Endodermal cell (in vitro differentiated cells): Measurements from ENCODE around the gene BICRA. TPM values are rescaled to one million over a fixed set of nuclear protein-coding genes. Genes with fewer than 3 reads are reported as not detected.

Source experiments
- DNase-seq: peaks from one replicate; pipeline ENCODE4 v3.0.0-alpha.2; 2017
- H3K27ac ChIP-seq: 2 replicates; pipeline ENCODE4 v1.5.1; 2013; ENCODE audit warnings: mild to moderate bottlenecking, low read depth, low read length, moderate library complexity
- H3K27me3 ChIP-seq: 2 replicates; pipeline ENCODE4 v1.6.1; 2013; ENCODE audit warnings: mild to moderate bottlenecking, low read length, moderate library complexity; ENCODE audit not compliant: insufficient read depth, control insufficient read depth, poor library complexity, severe bottlenecking
- H3K36me3 ChIP-seq: 2 replicates; pipeline ENCODE4 v1.7.0; 2013; ENCODE audit warnings: mild to moderate bottlenecking, low read length, moderate library complexity; ENCODE audit not compliant: control insufficient read depth, insufficient read depth
- H3K4me1 ChIP-seq: one replicate; pipeline ENCODE4 v1.7.0; 2013; ENCODE audit warnings: low read length; ENCODE audit not compliant: control insufficient read depth, insufficient read depth
- H3K4me3 ChIP-seq: 2 replicates; pipeline ENCODE4 v1.5.1; 2013; ENCODE audit warnings: mild to moderate bottlenecking, low read length, moderate library complexity
- H3K9ac ChIP-seq: 2 replicates; pipeline ENCODE4 v1.6.1; 2013; ENCODE audit warnings: mild to moderate bottlenecking, low read length, moderate library complexity; ENCODE audit not compliant: poor library complexity, severe bottlenecking; ENCODE audit errors: extremely low read depth
- H3K9me3 ChIP-seq: 2 replicates; pipeline ENCODE4 v1.6.1; 2013; ENCODE audit warnings: mild to moderate bottlenecking, low read length, moderate library complexity; ENCODE audit not compliant: control insufficient read depth
- H3K27ac Mint-ChIP-seq: 2 replicates; pipeline ENCODE4 v1.8.0; 2020; ENCODE audit warnings: mixed read lengths
- H3K27me3 Mint-ChIP-seq: 2 replicates; pipeline ENCODE4 v1.8.0; 2021; ENCODE audit warnings: mild to moderate bottlenecking, mixed read lengths; ENCODE audit not compliant: insufficient read depth
- H3K36me3 Mint-ChIP-seq: 2 replicates; pipeline ENCODE4 v1.8.0; 2020; ENCODE audit warnings: low read depth, mixed read lengths
- H3K4me1 Mint-ChIP-seq: 2 replicates; pipeline ENCODE4 v1.8.0; 2020; ENCODE audit warnings: mixed read lengths
- H3K4me3 Mint-ChIP-seq: 2 replicates; pipeline ENCODE4 v1.8.0; 2020; ENCODE audit warnings: mild to moderate bottlenecking, moderate library complexity, mixed read lengths
- H3K9me3 Mint-ChIP-seq: 2 replicates; pipeline ENCODE4 v1.8.0; 2020; ENCODE audit warnings: mild to moderate bottlenecking, mixed read lengths
- CTCF ChIP-seq: fragments of 200-600 bp; sonication (generic); conservative IDR thresholded peaks from 2 replicates; pipeline ENCODE4 v1.5.0; 2021; ENCODE audit warnings: antibody characterized with exemption, mild to moderate bottlenecking
- WGBS, 2 experiments: methylation state at CpG; one replicate each; pipeline versions ENCODE4 v1.1.5 to v1.1.7; 2013; ENCODE audit warnings: missing lambda C conversion rate in 2 of 2, mixed read lengths in 1 of 2; ENCODE audit not compliant: insufficient coverage in 1 of 2, insufficient read length in 1 of 2; 5-methylcytosine and 5-hydroxymethylcytosine counted together
- total RNA-seq, 2 donors: library from RNA; stranded (reverse); fragmentation: NEBNext Ultra II Directional in 1 of 2; extraction: Animal tissue kit (Norgen Biotek cat#: 25700) in 1 of 2; gene quantifications; 2 replicates in 1 of 2; 3 replicates in 1 of 2; pipeline ENCODE4 v1.2.1, GENCODE V29; 2021

BICRA gene
- total RNA-seq, 2 donors from 2014 or later, result 30.0 to 30.1 TPM

- Histone ChIP-seq H3K9ac (no peak overlapping the region), H3K27me3 (no peaks in the 10 kb centered on the region), H3K9me3 (no peaks in the 10 kb centered on the region), H3K27ac (no peak overlapping the region), H3K36me3 (peaks cover 39% of the 10 kb centered on the region), H3K4me3 (no peak overlapping the region), H3K4me1 (no peaks in the 10 kb centered on the region)
- DNase-seq, result no peak
- WGBS, 2 experiments, result 92 to 97% methylated on average over 7 to 8 of the region's 8 CpGs
- peaks cover 59% of the 10 kb centered on the region for H3K36me3 Mint-ChIP-seq
- no peak overlapping the region for H3K27ac Mint-ChIP-seq
- no peak overlapping the region for H3K4me3 Mint-ChIP-seq
- H3K9me3 Mint-ChIP-seq, result no peaks in the 10 kb centered on the region
- peaks cover 7% of the 10 kb centered on the region for H3K4me1 Mint-ChIP-seq
- H3K27me3 Mint-ChIP-seq, result no peaks in the 10 kb centered on the region
- TF ChIP-seq CTCF, result no peak
Measured at GRCh38 chr19:47676811-47677210, 67.9 kb downstream of the BICRA start.

- no peaks in the 10 kb centered on the region for H3K9me3 ChIP-seq
Measured at GRCh38 chr19:47679251-47679900, 70.4 kb downstream of the BICRA start.

GRCh38 chr19:47679922-47680857, 71.3 kb downstream of the BICRA start:
- Histone ChIP-seq H3K36me3 (peaks cover 32% of the 10 kb centered on the region), H3K4me1 (no peaks in the 10 kb centered on the region), H3K9me3 (no peaks in the 10 kb centered on the region), H3K27me3 (no peaks in the 10 kb centered on the region), H3K9ac (no peak overlapping the region), H3K4me3 (no peak overlapping the region), H3K27ac (no peak overlapping the region)
- H3K36me3 Mint-ChIP-seq, result peaks cover 56% of the 10 kb centered on the region
- WGBS, 2 experiments, result 95 to 96% methylated on average over 67 to 90 of the region's 90 CpGs
- TF ChIP-seq CTCF, result no peak
- H3K27me3 Mint-ChIP-seq, result no peaks in the 10 kb centered on the region
- H3K9me3 Mint-ChIP-seq, result no peaks in the 10 kb centered on the region
- no peak overlapping the region for H3K27ac Mint-ChIP-seq
- no peak for DNase-seq
- peaks cover 11% of the 10 kb centered on the region for H3K4me1 Mint-ChIP-seq
- no peak overlapping the region for H3K4me3 Mint-ChIP-seq

More at GRCh38 chr19:47679251-47679900, 70.4 kb downstream of the BICRA start:
- H3K27ac ChIP-seq, result no peak overlapping the region
- H3K4me1 ChIP-seq, result no peaks in the 10 kb centered on the region
- H3K9me3 Mint-ChIP-seq, result no peaks in the 10 kb centered on the region
- H3K27me3 ChIP-seq, result no peaks in the 10 kb centered on the region
- no peak for TF ChIP-seq CTCF
- WGBS, 2 experiments, result 93 to 97% methylated on average over 14 to 30 of the region's 30 CpGs
- H3K27me3 Mint-ChIP-seq, result no peaks in the 10 kb centered on the region
- peaks cover 37% of the 10 kb centered on the region for H3K36me3 ChIP-seq
- H3K4me3 Mint-ChIP-seq, result no peak overlapping the region
- peaks cover 11% of the 10 kb centered on the region for H3K4me1 Mint-ChIP-seq
- no peak overlapping the region for H3K9ac ChIP-seq
- no peak overlapping the region for H3K4me3 ChIP-seq
- H3K36me3 Mint-ChIP-seq, result peaks cover 60% of the 10 kb centered on the region
- H3K27ac Mint-ChIP-seq, result no peak overlapping the region
- DNase-seq, result no peak
